SK-N-SH (cell line): ENCODE measurements around the gene CADM1. TPM values are rescaled to one million over a fixed set of nuclear protein-coding genes. Genes with fewer than 3 reads are reported as not detected.

Experiments
- CTCF ChIA-PET: fragments of 300-600, 350-600 bp; formaldehyde crosslinking; extraction: SDS; loops from one replicate; lab custom pipeline; 2021; lab: Yijun Ruan, JAX
- POLR2A ChIA-PET: fragments of 350-600 bp; sonication (Branson Sonifier 250); formaldehyde crosslinking; extraction: SDS; loops from one replicate; lab custom pipeline; 2020; ENCODE audit warnings: antibody characterized with exemption, inconsistent platforms; lab: Yijun Ruan, JAX
- DNase-seq: peaks from one replicate; pipeline ENCODE4 v3.0.0; 2012
- H2AFZ ChIP-seq: fragments of 200-600 bp; sonication (generic); 2 replicates; pipeline ENCODE4 v1.8.1; 2016; ENCODE audit warnings: antibody characterized with exemption, mild to moderate bottlenecking, low read depth
- H3F3A ChIP-seq: fragments of 200-600 bp; sonication (generic); replicated peaks from 2 replicates; pipeline ENCODE3; 2016; ENCODE audit warnings: antibody characterized with exemption, mild to moderate bottlenecking; ENCODE audit not compliant: insufficient read depth
- H3K27ac ChIP-seq, 2 experiments: fragments of 200-500 bp in 1 of 2; fragments of 200-600 bp in 1 of 2; sonication (Bioruptor generic) in 1 of 2; sonication (generic), shearing (Covaris generic) in 1 of 2; 2 replicates each; pipeline versions ENCODE4 v1.5.1 to v1.6.1; 2014 to 2016; ENCODE audit warnings: low read depth in 2 of 2, inconsistent platforms in 1 of 2, low read length in 1 of 2, mild to moderate bottlenecking in 1 of 2, mixed read lengths in 1 of 2
- H3K27me3 ChIP-seq: fragments of 200-600 bp; sonication (generic), shearing (Covaris generic); 2 replicates; pipeline ENCODE4 v1.6.1; 2016; ENCODE audit warnings: mixed run types; ENCODE audit not compliant: insufficient read depth
- H3K36me3 ChIP-seq, 2 experiments: fragments of 200-500 bp in 1 of 2; fragments of 200-600 bp in 1 of 2; sonication (Bioruptor generic) in 1 of 2; sonication (generic) in 1 of 2; replicated peaks in 1 of 2; 2 replicates each; pipeline versions ENCODE3 to v1.5.1; 2014 to 2016; ENCODE audit warnings: low read length in 1 of 2, mild to moderate bottlenecking in 1 of 2; ENCODE audit not compliant: insufficient read depth in 2 of 2, control insufficient read depth in 1 of 2
- H3K4me1 ChIP-seq, 2 experiments: fragments of 200-500 bp in 1 of 2; fragments of 200-600 bp in 1 of 2; sonication (Bioruptor generic) in 1 of 2; sonication (generic), shearing (Covaris generic) in 1 of 2; 2 replicates each; pipeline versions ENCODE4 v1.5.1 to v1.6.1; 2014 to 2016; ENCODE audit warnings: low read depth in 1 of 2, low read length in 1 of 2, mixed run types in 1 of 2; ENCODE audit not compliant: insufficient read depth in 2 of 2, control insufficient read depth in 1 of 2
- H3K4me2 ChIP-seq: fragments of 200-600 bp; sonication (generic), shearing (Covaris generic); 2 replicates; pipeline ENCODE4 v1.6.1; 2017; ENCODE audit warnings: mixed run types
- H3K4me3 ChIP-seq, 2 experiments: fragments of 200-500 bp in 1 of 2; fragments of 200-600 bp in 1 of 2; sonication (Bioruptor generic) in 1 of 2; sonication (generic), shearing (Covaris generic) in 1 of 2; 2 replicates each; pipeline versions ENCODE4 v1.5.1 to v1.8.1; 2014 to 2016; ENCODE audit warnings: low read depth in 2 of 2, inconsistent platforms in 1 of 2, low read length in 1 of 2, mild to moderate bottlenecking in 1 of 2, mixed read lengths in 1 of 2, moderate library complexity in 1 of 2
- H3K79me2 ChIP-seq: fragments of 200-600 bp; sonication (generic); 2 replicates; pipeline ENCODE4 v1.8.1; 2017; ENCODE audit warnings: mild to moderate bottlenecking; ENCODE audit not compliant: insufficient read depth
- H3K9ac ChIP-seq: fragments of 200-600 bp; sonication (generic); 2 replicates; pipeline ENCODE4 v1.6.1; 2017; ENCODE audit warnings: mixed run types
- H3K9me2 ChIP-seq: fragments of 200-600 bp; sonication (generic); 2 replicates; pipeline ENCODE4 v1.6.1; 2017; ENCODE audit warnings: mixed run types
- H3K9me3 ChIP-seq: fragments of 200-600 bp; sonication (generic); 2 replicates; pipeline ENCODE4 v1.6.1; 2017; ENCODE audit warnings: mixed run types, mild to moderate bottlenecking, moderate library complexity
- H4K20me1 ChIP-seq: fragments of 200-600 bp; sonication (generic); 2 replicates; pipeline ENCODE4 v1.6.1; 2017; ENCODE audit warnings: mild to moderate bottlenecking, mixed run types; ENCODE audit not compliant: insufficient read depth
- ELF1 ChIP-seq: IDR thresholded peaks from 2 replicates; pipeline ENCODE4 v1.4.0; 2012
- FOSL2 ChIP-seq: IDR thresholded peaks from 2 replicates; pipeline ENCODE4 v1.4.0; 2012; ENCODE audit warnings: low read depth, mild to moderate bottlenecking, moderate library complexity, borderline replicate concordance
- FOXM1 ChIP-seq: IDR thresholded peaks from 2 replicates; pipeline ENCODE4 v1.4.0; 2012; ENCODE audit warnings: low read depth, mild to moderate bottlenecking
- GABPA ChIP-seq: IDR thresholded peaks from 2 replicates; pipeline ENCODE4 v1.4.0; 2012; ENCODE audit warnings: low read depth, mild to moderate bottlenecking
- GATA2 ChIP-seq: sonication (generic); formaldehyde crosslinking; IDR thresholded peaks from 2 replicates; pipeline ENCODE4 v1.5.0; 2020; ENCODE audit warnings: mild to moderate bottlenecking, missing genetic modification reagents
- IRF3 ChIP-seq: fragments of 150-350 bp; IDR thresholded peaks from 2 replicates; pipeline ENCODE4 v1.6.1; 2016; ENCODE audit warnings: mild to moderate bottlenecking, low read depth, low read length
- JUND ChIP-seq: IDR thresholded peaks from 2 replicates; pipeline ENCODE4 v1.4.0; 2012
- MXI1 ChIP-seq: IDR thresholded peaks from 2 replicates; pipeline ENCODE4 v1.6.1; 2012; ENCODE audit warnings: mild to moderate bottlenecking, low read depth, low read length, improper control_type of control experiment
- REST ChIP-seq: IDR thresholded peaks from 2 replicates; pipeline ENCODE4 v1.6.1; 2012; ENCODE audit warnings: mild to moderate bottlenecking, low read depth, low read length, moderate library complexity
- SMC3 ChIP-seq: IDR thresholded peaks from 2 replicates; pipeline ENCODE4 v1.6.1; 2012; ENCODE audit warnings: low read depth, low read length, improper control_type of control experiment
- TAF1 ChIP-seq: IDR thresholded peaks from 2 replicates; pipeline ENCODE4 v1.6.1; 2012; ENCODE audit warnings: low read depth, mild to moderate bottlenecking, low read length, moderate library complexity, borderline replicate concordance
- TCF12 ChIP-seq: IDR thresholded peaks from 2 replicates; pipeline ENCODE4 v1.4.0; 2012
- TEAD4 ChIP-seq: IDR thresholded peaks from 2 replicates; pipeline ENCODE4 v1.4.0; 2012; ENCODE audit warnings: mild to moderate bottlenecking, borderline replicate concordance; ENCODE audit not compliant: insufficient read depth
- USF2 ChIP-seq: fragments of 150-350 bp; IDR thresholded peaks from 2 replicates; pipeline ENCODE4 v1.6.1; 2017; ENCODE audit warnings: antibody characterized with exemption, low read length, low read depth, borderline replicate concordance
- ZBTB33 ChIP-seq: IDR thresholded peaks from 2 replicates; pipeline ENCODE4 v1.4.0; 2012; ENCODE audit warnings: low read depth, borderline replicate concordance
- WGBS: methylation state at CpG from one replicate; pipeline ENCODE4 v1.1.6; 2017; ENCODE audit warnings: low lambda C conversion rate; 5-methylcytosine and 5-hydroxymethylcytosine counted together
- polyA plus RNA-seq, 3 experiments: library from polyadenylated mRNA; depleted of rRNA; stranded (reverse); fragments of >200 nt; gene quantifications; 2 replicates each; pipeline ENCODE4 v1.2.3, GENCODE V29; 2012
- TF ChIP-seq, protein P1 (sequence below): IDR thresholded peaks from 2 replicates; pipeline ENCODE4; 2012
- TF ChIP-seq, protein P2 (sequence below): IDR thresholded peaks from 2 replicates; pipeline ENCODE4 v1.4.0; 2012; ENCODE audit warnings: low read depth, borderline replicate concordance
- TF ChIP-seq, protein P3 (sequence below): IDR thresholded peaks from 2 replicates; pipeline ENCODE4 v1.4.0; 2012; ENCODE audit warnings: low read depth

The CADM1 gene
- polyA plus RNA-seq, 1 of the 3 experiments (the other 2 are of a cell fraction), result 7.9 TPM

GRCh38 chr11:115340874-115341273 is 163.3 kb downstream of the CADM1 start:
- H3K27ac ChIP-seq, result no peak overlapping the region
- 92% methylated on average over 3 of the region's 3 CpGs for WGBS
- H3K9me3 ChIP-seq, result no peaks in the 10 kb centered on the region
- ChIA-PET CTCF (interaction anchor here (0.7 to 1.7 kb wide), 3 partner anchors 44 to 162 kb away, joined by 3 to 5 read pairs (median 4); no protein-coding TSS in a partner anchor), POLR2A (no interaction called here)
- no peaks in the 10 kb centered on the region for H3K36me3 ChIP-seq
- no peaks in the 10 kb centered on the region for H3K27me3 ChIP-seq
- H3K4me3 ChIP-seq, result no peak overlapping the region
- no peak overlapping the region for H3K9ac ChIP-seq
- no peak overlapping the region for H3K4me2 ChIP-seq
- no peak overlapping the region for H2AFZ ChIP-seq
- H3K9me2 ChIP-seq, result no peaks in the 10 kb centered on the region
- no peaks in the 10 kb centered on the region for H3F3A ChIP-seq
- H3K4me1 ChIP-seq, result peaks cover 0 to 17% of the 10 kb centered on the region in 2 experiments; a peak in 2 of 4 replicates
- no peaks in the 10 kb centered on the region for H3K79me2 ChIP-seq
- TF ChIP-seq GATA2 (CRISPR knock-in tag), result no peak
- TF ChIP-seq, protein P1, sequence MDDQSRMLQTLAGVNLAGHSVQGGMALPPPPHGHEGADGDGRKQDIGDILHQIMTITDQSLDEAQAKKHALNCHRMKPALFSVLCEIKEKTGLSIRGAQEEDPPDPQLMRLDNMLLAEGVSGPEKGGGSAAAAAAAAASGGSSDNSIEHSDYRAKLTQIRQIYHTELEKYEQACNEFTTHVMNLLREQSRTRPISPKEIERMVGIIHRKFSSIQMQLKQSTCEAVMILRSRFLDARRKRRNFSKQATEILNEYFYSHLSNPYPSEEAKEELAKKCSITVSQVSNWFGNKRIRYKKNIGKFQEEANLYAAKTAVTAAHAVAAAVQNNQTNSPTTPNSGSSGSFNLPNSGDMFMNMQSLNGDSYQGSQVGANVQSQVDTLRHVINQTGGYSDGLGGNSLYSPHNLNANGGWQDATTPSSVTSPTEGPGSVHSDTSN, result no peak
- TF ChIP-seq, all 33 proteins: peak for 0
- no peaks in the 10 kb centered on the region for H4K20me1 ChIP-seq
- no peak for DNase-seq

- H3K36me3 ChIP-seq, result no peaks in the 10 kb centered on the region
- WGBS, result 82% methylated on average over 3 of the region's 3 CpGs
- H3K9me2 ChIP-seq, result no peaks in the 10 kb centered on the region
- DNase-seq, result no peak
- no peaks in the 10 kb centered on the region for H3K9me3 ChIP-seq
- H2AFZ ChIP-seq, result no peak overlapping the region
- no peaks in the 10 kb centered on the region for H3F3A ChIP-seq
- POLR2A ChIA-PET, result no interaction called here
- H3K27me3 ChIP-seq, result no peaks in the 10 kb centered on the region
- H3K4me2 ChIP-seq, result no peak overlapping the region
- no peak overlapping the region for H3K9ac ChIP-seq
- peaks cover 0 to 2% of the 10 kb centered on the region in 2 experiments; a peak in 2 of 4 replicates for H3K4me1 ChIP-seq
- H3K4me3 ChIP-seq, result no peak overlapping the region
- no peaks in the 10 kb centered on the region for H3K79me2 ChIP-seq
- no peaks in the 10 kb centered on the region for H4K20me1 ChIP-seq
- CTCF ChIA-PET, result no interaction called here
- no peak overlapping the region for H3K27ac ChIP-seq
- no peak for TF ChIP-seq FOSL2
- TF ChIP-seq, protein P2, sequence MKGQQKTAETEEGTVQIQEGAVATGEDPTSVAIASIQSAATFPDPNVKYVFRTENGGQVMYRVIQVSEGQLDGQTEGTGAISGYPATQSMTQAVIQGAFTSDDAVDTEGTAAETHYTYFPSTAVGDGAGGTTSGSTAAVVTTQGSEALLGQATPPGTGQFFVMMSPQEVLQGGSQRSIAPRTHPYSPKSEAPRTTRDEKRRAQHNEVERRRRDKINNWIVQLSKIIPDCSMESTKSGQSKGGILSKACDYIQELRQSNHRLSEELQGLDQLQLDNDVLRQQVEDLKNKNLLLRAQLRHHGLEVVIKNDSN, result no peak
- no peak for TF ChIP-seq IRF3
- no peak for TF ChIP-seq ZBTB33
- TF ChIP-seq TEAD4, result no peak
- no peak for TF ChIP-seq TCF12
- no peak for TF ChIP-seq GATA2 (CRISPR knock-in tag)
- no peak for TF ChIP-seq USF2
- TF ChIP-seq TAF1, result no peak
- TF ChIP-seq SMC3, result no peak
- TF ChIP-seq FOXM1, result no peak
- no peak for TF ChIP-seq MXI1
- TF ChIP-seq, protein P3, sequence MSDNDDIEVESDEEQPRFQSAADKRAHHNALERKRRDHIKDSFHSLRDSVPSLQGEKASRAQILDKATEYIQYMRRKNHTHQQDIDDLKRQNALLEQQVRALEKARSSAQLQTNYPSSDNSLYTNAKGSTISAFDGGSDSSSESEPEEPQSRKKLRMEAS, result no peak
- TF ChIP-seq GABPA, result no peak
- no peak for TF ChIP-seq REST
- no peak for TF ChIP-seq JUND
- no peak for TF ChIP-seq ELF1
- TF ChIP-seq, all 33 proteins: peak for 0
These were observed 165.7 kb downstream of the CADM1 start for GRCh38 chr11:115338476-115338875.
